HG03039 (cell line): ENCODE data around the gene DUSP22.
A peak's percentile ranks its signal among the peaks of the same experiment; 100 is the strongest.
"Not testable (repeated sequence)": the region's sequence is repeated elsewhere in the genome, so short reads cannot be mapped to it uniquely, and the experiment has no call there.

Source experiments
- ATAC-seq: cut with Tn5 transposase; IDR thresholded peaks from one replicate; pipeline ENCODE4 v1.9.1; 2021; ENCODE audit warnings: mild to moderate bottlenecking, moderate library complexity; ENCODE audit not compliant: unreplicated experiment

The DUSP22 gene

GRCh38 chr6:279341-280029, 12.8 kb upstream of the DUSP22 start:
- no peak for ATAC-seq

GRCh38 chr6:280775-281468, 11.4 kb upstream of the DUSP22 start:
- ATAC-seq = no peak

DNA sequence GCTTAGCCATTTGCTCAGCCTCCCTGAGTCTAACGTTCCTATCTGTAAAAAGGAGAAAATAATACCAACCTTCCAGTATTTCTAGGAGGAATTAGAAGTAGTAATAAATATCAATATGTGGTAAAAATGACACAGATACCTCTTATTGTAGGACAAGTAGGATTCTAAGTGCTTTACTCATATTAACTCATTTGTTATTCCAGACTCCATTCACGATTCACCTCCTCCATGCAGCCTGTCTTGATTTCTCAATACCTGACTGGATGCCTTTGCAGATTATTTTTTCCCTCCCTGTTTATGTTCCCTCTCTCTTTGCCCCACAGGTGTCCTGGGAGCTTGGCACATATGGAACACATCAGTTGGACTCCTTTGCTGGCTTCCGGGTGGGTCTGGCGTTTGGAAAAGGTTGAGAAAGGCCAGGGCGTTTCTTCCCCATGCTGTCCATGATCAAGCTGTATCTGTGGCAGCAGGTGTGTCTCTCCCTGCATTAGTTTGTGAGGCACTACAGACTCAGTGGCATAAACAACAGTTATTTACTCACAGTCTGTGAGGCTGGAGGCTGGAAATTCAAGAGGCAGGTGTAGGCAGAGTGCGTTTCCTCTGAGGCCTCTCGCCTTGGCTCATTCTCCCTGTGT, 10.7 kb upstream of the DUSP22 start:
- ATAC-seq = no peak

DNA sequence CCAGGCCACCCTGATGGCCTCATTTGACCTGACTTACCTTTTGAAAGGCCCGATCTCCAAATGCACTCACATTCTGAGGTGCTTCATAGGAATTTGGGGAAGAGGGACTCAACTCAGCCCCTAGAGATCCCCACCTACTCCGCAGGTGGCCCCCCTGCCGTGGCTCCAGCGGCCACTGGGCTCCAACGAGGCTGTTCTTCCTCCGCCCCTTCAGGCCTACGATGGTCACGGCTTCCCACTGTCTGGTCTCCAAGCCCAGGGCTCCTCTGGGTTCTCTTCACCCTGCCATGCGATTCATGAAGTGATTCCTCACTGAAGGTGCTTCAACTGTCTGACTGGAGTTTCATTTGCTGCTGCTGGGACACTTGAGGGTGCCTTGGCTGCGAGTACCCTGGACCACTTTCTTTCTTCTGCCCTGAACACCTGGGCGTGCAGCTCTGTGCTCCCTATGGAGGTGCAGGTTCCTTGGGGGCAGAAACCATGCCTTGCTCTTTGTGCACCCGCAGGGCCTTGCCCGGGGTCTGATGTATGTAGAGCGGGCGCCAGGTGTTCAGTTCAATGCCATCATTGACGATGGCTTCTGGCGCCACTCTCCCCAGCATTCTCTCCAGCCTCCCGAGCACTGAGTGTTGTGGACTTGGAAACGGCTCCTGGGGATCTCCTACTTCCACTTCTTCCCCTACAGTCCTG, 10.0 kb upstream of the DUSP22 start:
- ATAC-seq = no peak

- no peak for ATAC-seq
These were observed 9.3 kb upstream of the DUSP22 start for GRCh38 chr6:282867-283416.

GRCh38 chr6:284486-284885, 7.8 kb upstream of the DUSP22 start:
- no peak for ATAC-seq

DNA sequence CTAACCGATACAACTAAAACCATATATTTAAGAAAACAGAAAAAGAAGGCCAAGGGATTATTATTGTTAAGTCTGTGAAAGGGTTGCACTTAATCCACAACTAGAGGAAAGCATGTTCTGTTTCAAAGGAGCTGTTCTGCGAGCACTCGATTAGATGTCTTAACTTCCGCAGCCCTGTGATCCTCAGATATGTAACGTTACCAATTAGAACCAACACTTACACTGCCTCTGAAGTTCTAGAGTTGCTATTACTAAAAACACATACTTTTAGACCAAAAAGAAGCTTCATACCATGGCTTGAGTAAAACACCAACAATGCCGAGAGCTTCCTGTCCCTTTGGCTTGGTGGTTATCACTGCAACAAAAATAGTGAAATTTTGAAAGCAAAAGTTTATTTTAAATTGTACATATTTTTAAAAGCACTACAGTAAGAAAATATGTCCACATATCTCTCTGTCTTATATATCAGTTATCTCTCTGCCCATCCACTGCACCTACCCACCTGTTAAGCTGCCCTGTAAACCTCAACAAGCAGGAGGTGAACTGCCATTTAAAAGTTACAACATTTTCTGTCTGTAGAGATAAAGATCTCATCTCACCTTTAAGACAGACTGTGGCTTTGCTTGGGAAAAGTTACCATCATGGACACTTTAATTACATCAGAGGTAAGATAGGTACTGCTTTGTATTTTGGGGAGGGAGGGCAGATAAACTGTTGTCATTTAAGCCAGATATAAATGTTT, 7.1 kb upstream of the DUSP22 start:
- ATAC-seq = no peak

- ATAC-seq = not testable (repeated sequence)
These were observed 6.4 kb upstream of the DUSP22 start for GRCh38 chr6:285902-286301.

- no peak for ATAC-seq
These were observed 5.4 kb upstream of the DUSP22 start for GRCh38 chr6:286681-287488.

GRCh38 chr6:287489-287860, 4.8 kb upstream of the DUSP22 start:
- ATAC-seq = no peak

DNA sequence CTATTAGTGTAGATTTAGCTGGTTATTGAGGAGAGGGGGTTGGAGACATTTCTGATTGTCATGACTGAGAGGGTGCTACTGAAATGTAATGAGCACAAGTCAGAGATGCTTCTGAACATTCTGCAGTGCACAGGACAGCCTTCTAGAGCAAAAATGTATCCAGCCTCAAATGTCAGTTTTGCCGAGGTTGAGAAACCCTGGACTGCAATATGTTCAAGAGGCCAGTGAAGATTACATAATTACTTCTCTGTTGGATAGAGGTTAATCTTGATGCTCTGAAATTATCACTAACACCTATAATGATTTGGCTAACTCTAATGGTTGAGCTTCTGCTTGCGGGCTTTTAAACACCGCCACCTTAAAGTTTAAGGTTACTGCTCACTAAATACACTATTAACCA, 3.4 kb upstream of the DUSP22 start:
- ATAC-seq = no peak

- no peak for ATAC-seq
These were observed 2.0 kb upstream of the DUSP22 start for GRCh38 chr6:290111-290922.

- no peak for ATAC-seq
These were observed 1.0 kb upstream of the DUSP22 start for GRCh38 chr6:291204-291696.

- peak; percentile 24 for ATAC-seq
These were observed 362 bp downstream of the DUSP22 start for GRCh38 chr6:292506-293192.

GRCh38 chr6:293193-294174, 1.2 kb downstream of the DUSP22 start:
- no peak for ATAC-seq

GRCh38 chr6:294656-295565, 2.6 kb downstream of the DUSP22 start:
- ATAC-seq = no peak
